GM12878 (cell line): Measurements from ENCODE around the gene HIVEP3.

Source experiments
- POLR2A ChIP-seq: IDR thresholded peaks from 2 replicates; pipeline ENCODE4 v1.6.1; 2011; ENCODE audit warnings: low read depth, mild to moderate bottlenecking, low read length
- POLR2AphosphoS5 ChIP-seq: IDR thresholded peaks from 2 replicates; pipeline ENCODE4 v1.6.1; 2011; ENCODE audit warnings: mild to moderate bottlenecking, low read length, inconsistent platforms

DNA sequence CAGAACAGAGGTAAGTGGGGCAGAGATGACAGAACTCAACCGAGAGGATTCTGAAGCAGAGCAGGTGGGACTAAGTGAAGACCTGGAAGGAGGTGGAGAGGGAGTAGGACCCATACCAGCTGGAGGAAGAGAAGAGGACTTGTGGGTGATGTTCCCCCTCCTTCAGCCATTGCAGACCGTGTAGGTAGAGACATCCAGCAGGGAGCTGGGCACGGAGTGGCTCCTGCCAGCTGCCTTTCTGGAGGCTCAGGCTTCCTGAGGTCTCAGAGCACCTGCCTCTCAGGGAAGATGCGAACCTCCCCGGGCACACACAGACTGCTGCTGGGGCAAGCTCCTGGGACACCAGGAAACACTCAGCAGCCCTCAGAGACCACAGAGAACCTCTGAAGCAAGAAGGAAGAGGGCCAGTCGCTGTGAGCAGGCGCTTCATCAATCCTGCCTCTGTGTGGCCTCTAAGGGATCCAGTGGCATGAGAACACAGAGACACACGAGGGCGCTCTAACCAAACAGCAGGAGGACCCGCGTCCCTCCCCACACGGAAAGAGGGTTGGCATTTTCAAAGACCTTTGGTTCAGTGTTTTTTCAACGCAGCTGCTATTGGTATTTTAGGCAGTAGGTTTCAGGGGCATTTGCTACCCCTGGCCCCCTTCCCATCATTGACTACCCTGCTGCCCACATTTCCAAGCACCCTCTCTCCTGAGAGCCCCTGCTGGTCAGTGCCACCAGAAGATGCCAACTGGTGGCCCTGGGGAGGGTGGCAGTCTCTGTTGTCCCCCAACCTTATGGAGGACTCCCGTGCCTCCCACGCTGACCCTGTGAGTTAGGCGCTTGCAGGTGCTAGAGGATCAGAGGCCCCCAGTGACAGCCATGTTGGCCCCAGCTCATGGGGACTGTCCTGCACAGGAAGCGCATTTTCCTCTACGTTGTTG is 344.7 kb downstream of the HIVEP3 start:
- no peak for TF ChIP-seq POLR2AphosphoS5
- no peak for TF ChIP-seq POLR2A
